Ramos (cell line): Measurements from ENCODE around the gene CTNNA2.

Source experiments
- in situ Hi-C: fragments of 300-500 bp; cut with MboI; formaldehyde crosslinking; loops from one replicate; pipeline ENCODE4 v1.14.3; 2022; ENCODE audit warnings: low sequenced_read_pairs; ENCODE audit not compliant: unreplicated experiment

Gene CTNNA2

GRCh38 chr2:79611448-79612016 is 98.7 kb downstream of the CTNNA2 start:
- in situ Hi-C loops, result no loop called here

DNA sequence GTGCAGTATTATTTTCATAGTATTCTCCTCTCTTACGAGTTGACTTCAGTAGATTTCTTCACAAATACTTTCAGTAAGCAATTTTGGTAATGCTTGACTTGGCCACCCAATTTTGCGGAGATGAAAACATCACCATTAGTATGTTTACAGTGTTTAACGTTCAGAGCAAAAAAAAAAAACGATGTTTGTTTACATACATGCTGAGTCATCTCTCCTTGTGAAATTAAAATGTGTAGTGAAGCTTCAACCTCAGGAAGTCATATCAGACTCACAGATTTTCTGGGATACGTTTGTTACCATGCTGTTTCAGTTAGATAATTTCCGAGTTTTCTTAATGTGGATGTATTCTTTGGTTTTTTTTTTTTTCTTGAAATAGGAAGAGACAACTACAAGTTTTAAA is 100.1 kb downstream of the CTNNA2 start:
- in situ Hi-C loops, result no loop called here

DNA sequence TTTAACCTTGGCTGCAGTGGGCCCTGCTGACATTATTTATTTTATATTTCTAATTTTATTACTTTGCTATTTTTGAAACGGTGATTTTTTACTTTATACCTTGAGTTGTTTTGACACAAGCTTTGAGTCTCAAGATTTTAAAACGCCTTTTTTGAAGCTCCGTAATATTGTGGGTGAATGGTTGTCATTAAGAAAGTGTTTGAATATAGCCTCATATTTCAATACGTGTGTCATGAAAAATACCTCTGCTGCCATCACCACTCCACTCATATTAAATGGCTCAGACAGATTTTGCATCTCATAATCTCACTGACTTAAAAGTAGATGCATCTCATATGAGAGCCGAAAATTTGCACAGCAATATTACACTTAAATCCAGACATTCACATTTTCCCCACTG is 106.6 kb downstream of the CTNNA2 start:
- in situ Hi-C loops, result no loop called here

DNA sequence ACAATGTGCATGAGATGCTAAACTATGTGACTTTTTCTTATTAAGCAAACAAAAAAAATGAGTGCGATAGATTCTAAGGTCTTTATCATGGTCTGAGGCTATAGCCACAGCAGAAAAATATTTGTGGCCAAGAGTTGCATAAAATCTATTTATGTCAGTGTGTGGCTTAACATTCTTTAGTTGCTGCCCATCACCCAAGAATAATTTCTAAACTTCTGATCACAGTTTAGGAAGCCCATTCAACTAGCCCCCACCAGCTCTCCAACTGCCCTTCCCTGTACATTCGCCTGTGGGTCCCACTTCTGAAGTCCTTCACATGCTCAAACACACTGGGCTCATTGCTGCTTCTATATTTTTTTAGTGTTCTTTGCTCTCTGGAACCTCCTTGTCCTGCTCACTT is 107.1 kb downstream of the CTNNA2 start:
- in situ Hi-C loops, result no loop called here

GRCh38 chr2:79620679-79621078 is 107.8 kb downstream of the CTNNA2 start:
- in situ Hi-C loops, result no loop called here

DNA sequence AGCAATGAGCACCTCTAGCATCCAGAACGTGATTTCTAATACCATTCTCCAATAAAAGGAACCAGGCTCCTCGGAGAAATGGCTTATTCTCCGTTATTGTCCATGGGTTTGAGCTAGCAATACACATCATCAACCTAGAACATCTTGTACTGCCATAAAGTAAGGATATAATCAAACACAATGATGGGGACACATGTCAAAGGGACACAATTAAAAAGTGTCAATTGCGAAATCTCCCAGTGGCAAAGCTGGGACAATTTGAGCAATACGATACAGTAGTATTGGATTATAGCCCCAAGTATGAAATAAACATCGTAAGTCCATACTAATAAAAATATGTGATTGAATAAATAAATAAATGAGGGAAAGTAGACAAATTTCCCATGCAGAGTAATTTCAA is 108.4 kb downstream of the CTNNA2 start:
- in situ Hi-C loops, result no loop called here

DNA sequence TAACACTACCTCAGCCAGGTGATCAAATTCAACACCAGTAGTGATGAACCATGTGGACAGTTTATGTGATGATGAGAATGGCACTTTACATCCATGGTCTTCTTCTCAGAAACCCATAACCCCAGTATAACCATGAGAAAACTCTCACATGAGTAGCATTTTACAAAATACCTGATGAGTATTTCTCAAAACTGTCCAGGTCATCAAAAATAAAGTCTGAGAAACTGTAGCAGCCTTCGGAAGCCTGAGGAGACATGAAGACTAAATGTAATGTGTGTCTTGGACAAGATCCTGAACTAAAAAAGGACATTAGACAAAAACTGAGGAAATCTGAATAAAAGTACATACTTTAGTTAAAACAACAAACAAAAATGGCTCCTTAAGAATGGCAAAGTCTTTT is 108.9 kb downstream of the CTNNA2 start:
- in situ Hi-C loops, result no loop called here

DNA sequence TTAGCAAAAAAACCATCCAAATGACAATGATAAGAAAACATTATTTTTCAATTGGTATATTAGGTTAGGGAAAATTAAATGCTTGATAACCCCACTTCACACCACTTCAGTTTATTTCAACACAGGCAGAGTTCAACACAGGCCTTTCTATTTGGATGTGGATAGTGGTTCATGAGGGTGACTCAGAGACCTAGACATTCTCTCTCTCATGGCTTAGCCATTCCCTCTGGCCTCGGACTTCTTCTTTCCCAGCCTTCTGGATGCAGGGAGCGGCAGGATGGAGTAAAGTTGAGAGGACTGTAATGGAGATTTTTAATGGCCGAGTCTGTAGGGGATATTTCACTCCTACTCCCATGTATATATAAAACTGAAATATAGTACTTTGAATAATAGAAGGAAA is 109.7 kb downstream of the CTNNA2 start:
- in situ Hi-C loops, result no loop called here

DNA sequence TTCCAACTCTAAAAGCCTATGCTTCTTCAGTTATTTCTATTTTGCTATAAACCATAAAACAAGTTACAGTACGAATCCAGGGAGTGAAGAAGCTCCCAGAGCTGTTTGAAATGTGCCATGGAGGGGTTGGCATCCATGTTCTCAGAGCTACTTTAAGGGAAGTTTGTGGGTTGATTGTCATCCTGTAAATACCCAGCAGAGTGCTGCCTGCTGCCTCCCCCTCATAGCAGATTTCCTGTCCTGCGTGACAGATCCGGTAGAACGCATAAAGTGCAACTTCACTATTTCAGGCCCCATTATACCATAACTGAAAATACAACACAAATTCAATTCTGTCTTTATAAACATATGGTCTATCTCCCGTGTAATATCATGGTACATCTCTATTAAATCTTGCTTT is 114.4 kb downstream of the CTNNA2 start:
- in situ Hi-C loops, result no loop called here

DNA sequence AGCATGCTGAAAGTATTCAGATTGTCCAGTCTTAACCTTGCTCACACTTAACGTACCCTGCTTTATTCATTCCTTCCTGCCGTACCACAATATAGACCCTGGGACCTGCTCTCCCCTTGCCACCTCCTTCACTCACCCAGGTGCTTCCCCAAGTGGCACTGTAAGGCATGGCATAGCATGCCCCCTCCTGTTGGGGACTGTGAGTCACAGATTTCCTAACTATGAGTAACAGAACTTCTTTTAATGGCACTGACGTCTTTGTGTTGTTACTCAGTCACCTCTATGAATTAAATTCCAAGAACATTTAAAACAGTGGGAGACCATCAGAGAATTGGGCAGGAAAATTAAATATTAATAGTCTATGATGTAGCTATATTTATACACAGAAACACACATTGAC is 117.2 kb downstream of the CTNNA2 start:
- in situ Hi-C loops, result no loop called here

- in situ Hi-C loops, result no loop called here
These were observed 118.2 kb downstream of the CTNNA2 start for GRCh38 chr2:79630972-79631557.

DNA sequence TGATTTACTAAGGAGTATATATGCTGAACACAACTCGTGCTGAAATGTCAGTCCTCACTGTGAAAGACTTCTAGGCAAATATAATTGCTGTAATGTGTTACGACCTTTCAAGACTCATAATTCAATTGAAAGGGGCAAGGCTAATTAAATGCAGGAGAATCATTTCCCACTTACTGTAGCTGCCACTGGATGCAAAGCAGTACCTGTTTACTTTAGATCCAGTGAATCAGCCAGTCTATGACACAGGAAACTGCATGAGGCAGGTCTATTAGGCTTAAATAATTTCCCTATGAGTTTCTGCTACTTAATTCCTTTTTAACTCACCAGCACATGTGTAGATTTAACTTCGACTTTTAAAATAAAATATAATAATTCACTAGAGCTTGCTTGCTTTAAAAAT is 125.6 kb downstream of the CTNNA2 start:
- in situ Hi-C loops, result no loop called here

- in situ Hi-C loops, result no loop called here
These were observed 126.1 kb downstream of the CTNNA2 start for GRCh38 chr2:79638954-79639353.

DNA sequence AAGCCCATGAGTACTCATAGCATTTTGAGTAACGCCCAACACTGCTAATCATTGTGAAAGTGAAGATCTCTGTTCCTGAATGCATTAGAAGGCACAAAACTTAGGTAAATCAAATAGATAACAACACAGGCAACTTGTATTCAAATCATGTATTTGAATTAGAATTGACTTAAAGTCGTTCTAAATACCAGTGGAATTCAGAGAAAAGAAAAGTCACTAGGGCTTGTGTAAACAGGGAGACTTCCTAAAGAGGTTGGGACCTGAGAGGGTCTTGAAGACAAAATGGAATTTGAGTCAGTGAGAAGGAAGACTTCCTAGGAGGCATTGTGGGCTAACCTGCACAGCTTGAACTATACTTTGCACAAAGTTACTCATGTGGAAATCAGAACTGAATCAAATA is 127.2 kb downstream of the CTNNA2 start:
- in situ Hi-C loops, result no loop called here

DNA sequence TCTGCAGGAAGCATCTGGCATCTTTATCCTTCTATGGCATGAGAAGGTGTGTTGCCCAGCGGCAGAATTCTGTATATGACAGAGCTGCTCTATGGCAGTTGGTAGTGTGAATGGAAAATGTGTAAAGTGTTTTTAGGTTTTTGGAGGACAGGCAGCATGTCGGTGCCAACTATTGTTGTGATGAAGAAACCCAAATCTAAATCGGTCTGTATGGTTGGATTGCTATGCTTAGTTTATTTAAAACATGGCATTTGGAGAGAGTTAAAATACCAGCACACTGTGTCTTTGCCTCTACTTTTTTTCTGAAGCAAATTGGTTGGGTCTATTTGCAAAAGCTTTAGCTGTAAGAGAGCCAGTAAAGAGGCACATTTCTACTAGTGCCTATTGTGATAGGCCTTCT is 136.7 kb downstream of the CTNNA2 start:
- in situ Hi-C loops, result no loop called here

DNA sequence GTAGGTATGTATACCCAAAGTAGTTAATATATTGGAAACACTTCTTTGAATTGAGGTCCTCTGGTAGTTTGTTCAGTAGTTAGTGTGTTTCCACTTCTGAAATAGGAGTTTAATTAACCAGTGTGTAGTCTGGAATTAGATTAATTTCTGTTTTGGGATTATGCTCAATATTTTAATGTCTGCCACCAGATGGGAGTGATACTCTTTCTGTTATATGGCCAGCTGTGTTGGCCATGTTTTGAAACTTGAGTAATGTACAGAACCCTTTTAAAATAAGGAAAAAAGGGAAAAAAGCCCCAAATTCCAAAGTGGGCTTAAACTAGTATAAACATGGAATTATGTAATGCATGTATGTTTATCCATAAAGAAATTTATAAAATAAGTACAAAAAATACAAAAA is 147.7 kb downstream of the CTNNA2 start:
- in situ Hi-C loops, result no loop called here

GRCh38 chr2:79665091-79665490 is 152.2 kb downstream of the CTNNA2 start:
- in situ Hi-C loops, result no loop called here

- in situ Hi-C loops, result no loop called here
These were observed 153.6 kb downstream of the CTNNA2 start for GRCh38 chr2:79666430-79666829.

DNA sequence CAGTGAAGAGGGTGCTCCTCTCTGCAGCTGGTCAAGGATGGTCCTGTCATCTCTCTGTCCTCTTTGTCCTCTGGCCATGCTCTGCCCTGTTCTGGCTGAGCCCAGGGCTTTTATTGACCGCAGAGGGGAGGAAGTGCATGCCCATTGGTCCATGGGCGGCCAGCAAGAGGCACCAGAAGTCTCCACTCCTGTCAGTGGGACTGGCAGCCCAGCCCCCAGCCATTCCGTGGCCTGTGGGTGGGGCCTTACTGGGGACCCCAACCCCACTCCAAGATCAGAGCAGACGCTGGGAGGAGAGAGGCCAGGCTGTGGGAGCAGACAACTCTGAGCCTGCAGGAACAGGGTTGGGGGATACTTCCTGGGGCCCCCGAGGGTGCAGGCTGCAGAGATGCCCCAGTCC is 156.9 kb downstream of the CTNNA2 start:
- in situ Hi-C loops, result no loop called here

GRCh38 chr2:79670198-79670597 is 157.3 kb downstream of the CTNNA2 start:
- in situ Hi-C loops, result no loop called here

- in situ Hi-C loops, result no loop called here
These were observed 174.0 kb downstream of the CTNNA2 start for GRCh38 chr2:79686884-79687283.

DNA sequence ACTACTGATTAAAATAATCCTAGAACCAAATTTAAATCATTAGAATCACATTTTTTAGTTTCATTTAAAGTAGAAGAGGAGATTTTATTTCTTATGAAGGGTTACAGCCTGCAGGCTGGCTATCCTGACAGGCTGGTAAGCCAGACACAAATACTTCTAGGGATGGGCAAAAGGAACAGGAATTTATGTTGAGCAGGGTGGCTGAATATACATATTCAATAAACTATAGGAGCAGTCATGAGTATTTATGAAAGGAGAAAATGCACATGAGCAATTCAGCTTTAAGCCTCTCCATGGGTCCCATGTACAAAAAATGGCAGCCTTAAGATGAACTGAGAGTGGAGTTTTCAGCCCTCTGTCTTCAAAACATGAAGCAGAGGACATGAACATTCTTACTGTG is 182.4 kb downstream of the CTNNA2 start:
- in situ Hi-C loops, result no loop called here

- in situ Hi-C loops, result no loop called here
These were observed 184.3 kb downstream of the CTNNA2 start for GRCh38 chr2:79697200-79697599.
